Measurements from ENCODE around the gene PPP1R12A. TPM values are rescaled to one million over a fixed set of nuclear protein-coding genes. Genes with fewer than 3 reads are reported as not detected.
A peak's percentile ranks its signal among the peaks of the same experiment; 100 is the strongest.
"Not testable (repeated sequence)": the region's sequence is repeated elsewhere in the genome, so short reads cannot be mapped to it uniquely, and the experiment has no call there.

Gene PPP1R12A
- total RNA-seq: 100 to 1,000 TPM; 104 to 108 TPM

DNA sequence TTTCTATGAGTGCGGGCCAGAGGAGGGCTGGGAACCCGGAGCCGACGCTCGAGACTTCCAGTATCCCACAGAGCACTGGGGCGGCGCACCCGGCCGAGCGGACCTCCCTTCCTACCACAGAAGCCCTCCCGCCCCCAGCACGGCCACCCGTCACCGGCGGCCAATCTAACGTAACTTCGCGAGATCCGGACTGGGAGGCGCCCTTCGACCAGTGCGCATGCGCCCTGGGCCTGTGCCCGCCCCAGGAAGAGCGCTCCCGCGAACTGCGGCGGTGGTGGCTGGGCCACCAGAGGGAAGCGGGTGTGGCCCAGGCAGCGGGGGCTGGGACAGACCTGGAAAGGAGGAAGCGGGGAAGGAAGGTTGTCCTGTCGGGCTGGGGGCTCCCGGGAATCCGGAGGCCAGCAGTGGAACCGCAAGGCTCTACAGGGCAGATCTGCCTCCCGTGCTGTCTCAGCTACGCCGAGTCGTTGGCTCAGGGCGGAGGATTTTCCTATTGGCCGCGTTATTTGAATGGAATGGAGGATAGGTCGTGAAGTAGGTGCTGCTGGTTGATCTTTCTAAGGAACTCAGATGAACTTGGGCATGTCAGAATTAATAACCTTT is at the start of gene PPP1R12A:
Gene PPP1R12A, minus strand, starts transcription at position 77 of the 603 bp plus-strand sequence. CDS start 166 bp downstream, outside the sequence.
- Mint-ChIP-seq H3K36me3 (peaks cover 11% of the 10 kb centered on the region), H3K4me1 (peaks cover 42% of the 10 kb centered on the region), H3K9me3 (ENCODE audit: low read depth) (no peaks in the 10 kb centered on the region), H3K27me3 (no peaks in the 10 kb centered on the region), H3K27ac (peak within 1 kb of the TSS; percentile 99), H3K4me3 (peak within 1 kb of the TSS; percentile 94)
- DNase-seq: peak; percentile 96
- CTCF ChIA-PET: no interaction called here
- peak; percentile 89 for ATAC-seq

DNA sequence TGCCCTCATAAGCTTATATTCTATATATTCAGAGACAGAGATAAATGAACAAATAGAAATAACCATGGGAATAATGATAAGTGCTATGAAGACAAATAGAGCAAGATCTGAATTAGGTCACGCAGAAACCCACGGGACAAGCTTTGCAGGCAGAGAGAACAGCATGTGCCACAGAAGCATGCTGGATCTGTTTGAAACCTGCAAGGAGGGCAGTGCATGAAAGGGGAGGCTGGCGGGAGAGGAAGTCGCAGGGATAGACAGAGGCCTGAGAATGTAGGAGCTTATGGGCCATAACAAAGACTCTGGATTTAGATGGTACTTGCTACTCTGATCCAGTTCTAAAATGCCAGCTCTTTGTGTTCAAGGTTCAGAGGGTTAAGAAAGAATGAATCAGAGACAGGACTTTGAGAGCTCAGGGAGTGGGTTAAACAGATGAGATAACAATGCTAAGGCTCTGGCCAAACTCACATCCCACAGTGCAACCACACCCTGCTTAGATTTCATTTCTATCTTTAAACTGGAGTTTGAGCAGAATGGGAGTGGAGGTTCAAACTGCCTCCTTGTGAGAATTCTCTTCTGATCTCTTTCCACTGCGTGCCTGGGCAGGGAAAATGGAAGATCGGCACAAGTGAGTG is 49.2 kb upstream of the PPP1R12A start:
- Mint-ChIP-seq H3K27me3 (peaks cover 11% of the 10 kb centered on the region), H3K4me3 (no peak overlapping the region), H3K9me3 (ENCODE audit: low read depth) (no peaks in the 10 kb centered on the region), H3K36me3 (no peaks in the 10 kb centered on the region), H3K27ac (no peak overlapping the region), H3K4me1 (no peaks in the 10 kb centered on the region)
- CTCF ChIA-PET: interaction anchor here (1.1 kb wide), 1 partner anchor 11 kb away, joined by 4 read pairs; no protein-coding TSS in a partner anchor
- no peak for DNase-seq
- no peak for ATAC-seq

DNA sequence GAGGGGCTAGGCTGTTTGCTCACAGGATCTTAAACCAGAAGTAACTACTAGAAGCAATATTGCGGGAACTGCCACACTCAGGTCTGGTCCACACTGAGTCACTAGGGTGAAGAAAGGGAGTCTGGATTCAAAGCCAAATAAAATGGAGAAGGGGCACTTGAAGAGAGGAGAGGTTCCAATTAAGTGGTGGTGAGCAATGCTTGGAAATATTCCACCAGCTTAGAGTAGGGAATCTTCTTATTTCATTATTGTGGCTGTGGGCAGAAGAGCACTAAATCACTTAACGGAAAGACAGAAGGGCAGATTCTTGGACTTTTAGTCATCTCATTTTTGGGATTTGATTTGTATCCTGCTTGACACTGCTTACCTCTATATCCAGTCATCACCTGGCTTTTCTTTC is 48.6 kb upstream of the PPP1R12A start:
- CTCF ChIA-PET: interaction anchor here (1.1 kb wide), 1 partner anchor 10 kb away, joined by 4 read pairs; no protein-coding TSS in a partner anchor
- peaks cover 11% of the 10 kb centered on the region for H3K27me3 Mint-ChIP-seq
- no peak overlapping the region for H3K4me3 Mint-ChIP-seq

DNA sequence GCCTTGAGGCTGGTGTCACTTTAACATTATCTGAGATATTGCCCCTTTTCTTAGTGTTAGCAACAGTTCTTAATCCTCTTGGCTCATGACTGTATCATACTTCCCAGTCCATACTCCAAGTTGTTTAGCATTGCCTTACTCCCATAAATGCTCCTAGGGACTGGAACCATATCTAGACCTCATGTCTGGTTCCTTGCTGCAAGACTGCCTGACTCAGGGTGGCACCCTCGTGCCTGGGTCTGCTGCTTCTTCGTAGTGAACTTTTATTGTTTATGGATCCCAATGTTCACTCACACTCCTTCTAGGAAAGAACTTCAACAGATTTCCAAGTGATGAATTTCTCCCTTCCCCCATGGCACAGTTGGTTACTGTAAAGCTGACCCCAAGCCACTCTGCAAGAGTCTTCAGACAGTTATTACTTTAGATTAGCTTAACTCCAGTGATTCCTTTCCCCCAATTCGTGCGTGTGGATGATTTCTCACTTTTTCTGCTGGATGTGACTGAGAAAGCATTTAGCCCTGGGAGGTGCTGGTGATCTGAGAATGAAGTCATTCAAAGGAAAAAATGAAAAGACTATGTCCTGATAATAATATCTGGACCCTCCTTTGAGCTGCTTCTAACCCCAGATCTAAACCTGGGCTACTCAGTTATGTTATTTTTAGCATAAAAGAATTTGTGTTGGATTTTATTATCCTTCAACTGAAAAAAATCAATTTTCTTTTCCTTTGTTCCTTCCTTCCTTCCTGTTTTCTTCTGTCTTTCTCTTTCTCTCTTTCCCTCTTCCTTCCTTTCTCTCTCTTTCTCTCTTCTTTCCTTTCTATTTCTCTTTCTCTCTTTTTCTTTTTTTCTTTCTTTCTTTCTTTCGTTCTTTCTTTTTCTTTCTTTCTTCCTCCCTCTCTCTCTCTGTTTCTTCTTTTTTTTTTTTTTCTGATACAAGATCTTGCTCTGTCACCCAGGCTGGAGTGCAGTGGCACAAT is 47.5 kb upstream of the PPP1R12A start:
- H3K9me3 Mint-ChIP-seq (ENCODE audit: low read depth): no peaks in the 10 kb centered on the region
- no peak overlapping the region for H3K27ac Mint-ChIP-seq
- no peak overlapping the region for H3K4me3 Mint-ChIP-seq
- H3K4me1 Mint-ChIP-seq: no peaks in the 10 kb centered on the region
- CTCF ChIA-PET: no interaction called here
- DNase-seq (no peak), ATAC-seq (no peak)
- peaks cover 10% of the 10 kb centered on the region for H3K27me3 Mint-ChIP-seq
- no peaks in the 10 kb centered on the region for H3K36me3 Mint-ChIP-seq

More for the DNA sequence above, 48.6 kb upstream of the PPP1R12A start:
- no peaks in the 10 kb centered on the region for H3K4me1 Mint-ChIP-seq
- ATAC-seq (no peak), DNase-seq (no peak)
- H3K36me3 Mint-ChIP-seq: no peaks in the 10 kb centered on the region
- H3K9me3 Mint-ChIP-seq (ENCODE audit: low read depth): no peaks in the 10 kb centered on the region
- no peak overlapping the region for H3K27ac Mint-ChIP-seq

DNA sequence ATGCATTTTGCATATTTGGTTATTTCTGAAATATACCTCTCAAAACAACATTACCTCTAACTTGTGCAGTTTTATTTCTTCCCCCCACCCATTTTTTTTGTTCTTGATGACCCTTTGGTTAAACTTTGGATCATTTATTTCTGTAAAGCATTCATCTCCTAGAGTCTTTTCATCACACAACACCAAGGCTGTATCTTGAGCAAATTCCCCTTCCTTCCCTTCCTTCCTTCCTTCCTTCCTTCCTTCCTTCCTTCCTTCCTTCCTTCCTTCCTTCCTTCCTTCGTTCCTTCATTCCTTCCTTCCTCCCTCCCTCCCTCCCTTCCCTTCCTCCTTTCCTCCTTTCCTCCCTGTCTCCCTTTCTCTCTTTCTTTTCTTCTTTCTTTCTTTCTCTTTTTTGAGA is 43.8 kb upstream of the PPP1R12A start:
- ATAC-seq (no peak), DNase-seq (no peak)
- Mint-ChIP-seq H3K27ac (no peak overlapping the region), H3K36me3 (no peaks in the 10 kb centered on the region), H3K9me3 (ENCODE audit: low read depth) (no peaks in the 10 kb centered on the region), H3K4me1 (no peaks in the 10 kb centered on the region), H3K27me3 (peaks cover 5% of the 10 kb centered on the region), H3K4me3 (no peak overlapping the region)
- CTCF ChIA-PET: no interaction called here

DNA sequence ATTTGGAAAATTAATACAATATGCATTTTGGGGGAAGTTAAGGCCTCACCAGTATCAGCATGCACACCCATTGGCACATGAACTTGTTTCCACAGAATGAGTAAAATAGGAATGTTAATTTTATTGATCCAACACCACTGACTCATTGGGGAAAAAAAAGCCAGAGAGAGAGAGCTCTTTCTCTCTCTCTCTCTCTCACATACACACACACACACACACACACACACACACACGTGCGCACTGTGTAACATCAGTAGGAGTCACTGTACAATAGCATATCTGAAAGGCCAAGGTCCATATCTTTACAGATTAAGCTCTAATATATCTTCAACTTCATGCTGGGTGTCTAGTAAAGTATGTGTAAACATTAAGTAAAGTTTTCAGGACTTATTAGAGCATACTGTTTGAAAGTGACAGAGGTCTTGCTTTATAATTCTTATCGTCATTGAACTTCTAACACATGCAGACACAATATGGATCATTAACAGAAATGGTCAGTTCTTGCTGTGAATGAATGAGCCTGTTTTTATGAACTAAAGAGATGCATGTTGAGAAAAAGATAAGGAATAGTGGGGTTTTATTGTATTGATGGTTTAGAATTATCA is 43.1 kb upstream of the PPP1R12A start:
- ATAC-seq, H3K4me1 Mint-ChIP-seq: not testable (repeated sequence)

DNA sequence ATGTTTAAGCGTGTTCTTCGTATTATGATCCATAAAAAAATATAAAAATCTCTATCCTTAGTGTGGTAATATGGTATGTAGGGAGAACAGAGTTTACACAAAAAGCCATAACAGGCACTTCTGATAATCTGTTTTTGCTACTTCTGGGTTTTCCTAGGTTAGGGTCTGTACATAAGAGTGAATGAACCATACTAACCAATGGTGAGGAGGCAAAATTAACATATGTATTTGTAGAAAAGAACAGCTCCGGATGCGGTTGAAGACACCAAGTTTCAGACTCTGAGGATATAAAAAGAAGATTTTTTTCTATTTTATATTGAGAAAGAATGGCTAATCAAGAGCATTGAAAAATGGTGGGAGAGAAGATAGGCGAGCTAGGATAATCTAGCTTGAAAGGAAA is 40.2 kb upstream of the PPP1R12A start:
- CTCF ChIA-PET: no interaction called here
- no peaks in the 10 kb centered on the region for H3K4me1 Mint-ChIP-seq
- no peaks in the 10 kb centered on the region for H3K36me3 Mint-ChIP-seq
- peaks cover 4% of the 10 kb centered on the region for H3K27me3 Mint-ChIP-seq
- H3K9me3 Mint-ChIP-seq (ENCODE audit: low read depth): no peaks in the 10 kb centered on the region
- H3K4me3 Mint-ChIP-seq: no peak overlapping the region
- ATAC-seq: no peak
- DNase-seq: no peak
- no peak overlapping the region for H3K27ac Mint-ChIP-seq

More for the DNA sequence above, 43.1 kb upstream of the PPP1R12A start:
- H3K27ac Mint-ChIP-seq; CTCF ChIA-PET; H3K4me3 Mint-ChIP-seq; DNase-seq; H3K9me3 Mint-ChIP-seq (ENCODE audit: low read depth); H3K36me3 Mint-ChIP-seq; H3K27me3 Mint-ChIP-seq: not testable (repeated sequence)

DNA sequence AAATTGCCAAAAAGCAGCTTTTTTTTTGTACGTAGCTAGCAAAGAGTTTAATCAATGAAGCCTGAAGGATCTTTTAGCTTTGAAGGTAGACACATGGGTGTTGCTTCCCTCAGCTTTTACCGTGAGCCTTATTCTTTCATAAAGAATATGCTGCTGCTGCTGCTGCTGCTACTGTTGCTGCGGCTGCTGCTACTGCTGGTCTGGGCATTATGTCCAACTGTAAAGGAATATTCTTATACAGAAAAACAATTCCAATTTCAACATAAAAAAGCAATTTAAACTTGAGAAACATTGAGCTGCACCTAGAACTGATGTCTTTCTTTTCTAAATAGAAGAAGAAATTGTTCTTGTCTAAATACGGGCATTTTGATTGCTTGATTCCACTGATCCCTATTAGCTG is 38.9 kb upstream of the PPP1R12A start:
- Mint-ChIP-seq H3K9me3 (ENCODE audit: low read depth) (no peaks in the 10 kb centered on the region), H3K27me3 (peaks cover 4% of the 10 kb centered on the region), H3K36me3 (no peaks in the 10 kb centered on the region), H3K27ac (no peak overlapping the region), H3K4me1 (no peaks in the 10 kb centered on the region), H3K4me3 (no peak overlapping the region)
- CTCF ChIA-PET: interaction anchor here (1.0 kb wide), 2 partner anchors 10 to 18 kb away, joined by 3 to 4 read pairs; no protein-coding TSS in a partner anchor
- no peak for ATAC-seq
- no peak for DNase-seq

DNA sequence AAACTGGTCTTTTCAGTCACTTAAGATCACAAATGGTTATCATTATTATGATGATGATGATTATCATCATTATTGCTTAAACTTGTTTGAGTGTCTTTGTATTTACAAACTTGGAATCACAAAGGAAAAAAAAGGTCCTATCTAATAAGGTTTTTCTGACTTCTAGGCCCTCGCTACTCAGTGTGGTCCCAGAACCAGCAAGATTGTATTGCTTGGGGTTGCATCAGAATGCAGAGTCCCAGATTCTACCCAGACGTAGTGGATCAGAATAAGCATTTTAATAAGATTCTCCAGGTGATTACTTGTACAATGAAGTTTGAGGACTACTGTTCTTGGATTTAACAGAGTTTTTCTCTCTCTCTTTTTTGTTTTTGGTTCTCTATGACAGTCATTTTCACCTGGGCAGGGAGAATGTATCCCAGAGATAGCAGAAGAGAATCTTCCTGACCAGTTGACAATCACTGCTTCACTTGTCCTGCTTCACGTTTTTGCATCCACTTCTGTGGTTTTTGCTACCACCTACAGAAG is 29.3 kb upstream of the PPP1R12A start:
- H3K27me3 Mint-ChIP-seq: peaks cover 10% of the 10 kb centered on the region
- no peaks in the 10 kb centered on the region for H3K4me1 Mint-ChIP-seq
- no peak overlapping the region for H3K27ac Mint-ChIP-seq
- CTCF ChIA-PET: no interaction called here
- H3K36me3 Mint-ChIP-seq: no peaks in the 10 kb centered on the region
- ATAC-seq: no peak
- no peak overlapping the region for H3K4me3 Mint-ChIP-seq
- no peak for DNase-seq
- H3K9me3 Mint-ChIP-seq (ENCODE audit: low read depth): no peaks in the 10 kb centered on the region

DNA sequence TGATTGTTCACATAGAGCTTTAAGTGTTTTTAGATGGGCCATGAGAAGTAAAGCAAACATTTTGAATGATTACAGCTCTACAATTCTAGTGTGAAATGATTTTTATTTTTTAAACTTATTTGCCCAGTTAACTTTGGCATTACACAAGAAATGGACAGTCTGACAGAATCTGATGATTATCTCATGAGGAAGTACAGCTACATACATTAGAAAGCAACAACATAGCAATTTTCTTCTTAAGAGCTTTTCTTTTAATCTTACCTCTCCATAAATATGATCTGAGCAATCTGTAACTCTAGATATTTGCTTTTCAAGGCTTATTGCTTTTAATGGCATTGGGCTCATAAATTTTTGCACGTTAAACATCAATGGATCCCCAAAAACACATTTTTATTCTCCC is 26.5 kb upstream of the PPP1R12A start:
- ATAC-seq (no peak), DNase-seq (no peak)
- no peaks in the 10 kb centered on the region for H3K36me3 Mint-ChIP-seq
- CTCF ChIA-PET: interaction anchor here (1.1 kb wide), 1 partner anchor 8 kb away, joined by 5 read pairs; no protein-coding TSS in a partner anchor
- H3K4me1 Mint-ChIP-seq: no peaks in the 10 kb centered on the region
- H3K27ac Mint-ChIP-seq: no peak overlapping the region
- H3K9me3 Mint-ChIP-seq (ENCODE audit: low read depth): no peaks in the 10 kb centered on the region
- H3K27me3 Mint-ChIP-seq: peaks cover 13% of the 10 kb centered on the region
- H3K4me3 Mint-ChIP-seq: no peak overlapping the region

DNA sequence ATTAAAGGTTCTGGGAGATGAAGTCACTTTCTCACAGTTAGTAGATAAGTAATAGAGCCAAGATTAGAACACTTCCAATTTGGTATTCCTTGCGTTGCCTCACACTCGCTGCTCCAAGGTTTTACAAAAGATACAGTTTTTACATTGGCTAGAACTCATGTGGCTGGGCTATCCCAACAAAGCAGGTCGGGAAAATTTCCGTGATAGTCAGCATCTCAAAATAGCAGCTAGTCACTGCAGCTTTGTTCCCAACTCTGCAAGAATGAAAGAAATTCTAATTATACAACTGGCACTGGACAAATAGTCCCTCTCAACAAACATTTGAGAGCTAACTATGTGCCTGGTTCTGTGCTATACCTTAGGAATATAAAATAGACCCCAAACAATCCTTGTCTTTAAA is 24.6 kb upstream of the PPP1R12A start:
- DNase-seq (no peak), ATAC-seq (no peak)
- CTCF ChIA-PET: no interaction called here
- Mint-ChIP-seq H3K36me3 (no peaks in the 10 kb centered on the region), H3K27ac (no peak overlapping the region), H3K4me1 (no peaks in the 10 kb centered on the region), H3K4me3 (no peak overlapping the region), H3K27me3 (peaks cover 13% of the 10 kb centered on the region), H3K9me3 (ENCODE audit: low read depth) (peaks cover 4% of the 10 kb centered on the region)

DNA sequence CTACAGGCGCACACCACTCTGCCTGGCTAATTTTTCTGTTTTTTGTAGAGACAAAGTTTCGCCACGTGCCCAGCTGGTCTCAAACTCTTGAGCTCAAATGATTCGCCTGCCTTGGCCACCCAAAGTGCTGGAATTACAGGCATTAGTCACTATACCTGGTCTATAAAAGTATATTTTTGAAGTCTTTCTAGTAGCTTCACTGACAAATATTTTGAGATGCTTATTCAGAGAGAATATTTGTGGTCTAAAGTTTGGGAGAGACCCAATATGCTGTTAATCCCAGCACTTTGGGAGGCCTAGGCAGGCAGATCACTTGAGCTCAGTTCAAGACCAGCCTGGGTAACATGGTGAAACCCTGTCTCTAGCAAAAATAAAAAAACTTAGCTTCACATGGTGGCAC is 22.0 kb upstream of the PPP1R12A start:
- H3K27ac Mint-ChIP-seq: no peak overlapping the region
- H3K36me3 Mint-ChIP-seq: no peaks in the 10 kb centered on the region
- ATAC-seq (no peak), DNase-seq (no peak)
- no peaks in the 10 kb centered on the region for H3K4me1 Mint-ChIP-seq
- CTCF ChIA-PET: interaction anchor here (0.8 kb wide), 1 partner anchor 15 kb away, joined by 3 read pairs; no protein-coding TSS in a partner anchor
- peaks cover 20% of the 10 kb centered on the region for H3K27me3 Mint-ChIP-seq
- H3K4me3 Mint-ChIP-seq: no peak overlapping the region
- H3K9me3 Mint-ChIP-seq (ENCODE audit: low read depth): peaks cover 4% of the 10 kb centered on the region

DNA sequence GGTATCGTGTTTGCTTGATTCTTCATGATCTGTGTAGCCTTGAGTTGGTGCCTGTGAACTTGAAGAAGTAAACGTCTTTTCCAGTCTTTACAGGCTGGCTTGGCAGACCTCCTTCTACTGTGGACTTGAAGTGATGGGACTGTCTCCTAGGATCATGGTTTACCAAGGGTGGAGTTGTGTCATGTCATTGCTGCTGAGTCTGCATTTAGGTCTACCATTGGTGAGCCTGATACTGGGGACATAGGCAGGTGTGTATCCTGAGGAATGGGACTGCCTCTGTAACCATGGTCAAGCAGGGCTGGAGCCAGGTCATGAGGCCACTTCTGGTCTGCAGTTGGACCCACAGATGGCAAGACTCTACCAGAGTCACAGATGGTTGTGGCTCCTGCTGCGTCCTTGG is 20.7 kb upstream of the PPP1R12A start:
- peaks cover 4% of the 10 kb centered on the region for H3K9me3 Mint-ChIP-seq (ENCODE audit: low read depth)
- no peak overlapping the region for H3K27ac Mint-ChIP-seq

More for the DNA sequence above, 20.7 kb upstream of the PPP1R12A start:
- no peak overlapping the region for H3K4me3 Mint-ChIP-seq
- ATAC-seq: no peak
- peaks cover 17% of the 10 kb centered on the region for H3K27me3 Mint-ChIP-seq
- DNase-seq: no peak
- H3K4me1 Mint-ChIP-seq: no peaks in the 10 kb centered on the region
- CTCF ChIA-PET: interaction anchor here (1.1 kb wide), 1 partner anchor 34 kb away, joined by 3 read pairs; no protein-coding TSS in a partner anchor
- no peaks in the 10 kb centered on the region for H3K36me3 Mint-ChIP-seq
